Prostate gland (tissue), 2 donors: ENCODE measurements around the gene MYO9B. TPM values are rescaled to one million over a fixed set of nuclear protein-coding genes. Genes with fewer than 3 reads are reported as not detected.

ENCODE experiments used
- DNase-seq: peaks from one replicate; pipeline ENCODE4 v3.0.0-alpha.2; 2019; ENCODE audit warnings: low spot score
- H3K27ac ChIP-seq, 2 donors: fragments of 200-600 bp; sonication (generic); 2 replicates each; pipeline ENCODE4 v1.5.1; 2017 to 2019
- H3K27me3 ChIP-seq: fragments of 200-600 bp; sonication (generic); replicated peaks from 2 replicates; pipeline ENCODE4 v1.5.1; 2019; ENCODE audit not compliant: insufficient read depth
- H3K36me3 ChIP-seq, 2 donors: fragments of 200-600 bp; sonication (generic); 1 replicate in 1 of 2; 2 replicates in 1 of 2; pipeline versions ENCODE4 v1.5.1 to v1.8.1; 2017 to 2019
- H3K4me1 ChIP-seq: fragments of 200-600 bp; sonication (generic); replicated peaks from 2 replicates; pipeline ENCODE4 v1.5.1; 2019
- H3K4me3 ChIP-seq, 2 donors: fragments of 200-600 bp; sonication (generic); 2 replicates each; pipeline ENCODE4 v1.5.1; 2017 to 2019
- H3K9me3 ChIP-seq: fragments of 200-600 bp; sonication (generic); 2 replicates; pipeline ENCODE4 v1.5.1; 2017
- CTCF ChIP-seq, 4 experiments: fragments of 200-600 bp in 2 of 4; fragments of 450-650 bp in 2 of 4; sonication (generic) in 2 of 4; IDR thresholded peaks; 1 replicate in 3 of 4; 2 replicates in 1 of 4; pipeline ENCODE4 v1.5.1; 2016 to 2019; ENCODE audit warnings: antibody characterized with exemption in 4 of 4, mild to moderate bottlenecking in 2 of 4, moderate library complexity in 2 of 4
- POLR2A ChIP-seq: fragments of 450-650 bp; IDR thresholded peaks from one replicate; pipeline ENCODE4 v1.6.1; 2016; ENCODE audit warnings: antibody characterized with exemption, mild to moderate bottlenecking
- POLR2AphosphoS5 ChIP-seq: sonication (generic); formaldehyde crosslinking; IDR thresholded peaks from one replicate; pipeline ENCODE4 v1.6.1; 2017; ENCODE audit warnings: antibody characterized with exemption
- WGBS: methylation state at CpG from one replicate; pipeline ENCODE4 v1.1.5; 2018; 5-methylcytosine and 5-hydroxymethylcytosine counted together
- intact Hi-C: fragments of 100-400 bp; cut with DNase I; formaldehyde crosslinking; loops from one replicate; pipeline ENCODE4 v1.14.2; 2022
- total RNA-seq, 2 donors: library from RNA; depleted of rRNA; stranded (reverse); fragments of >200 nt; gene quantifications; one replicate each; pipeline ENCODE4 v1.1.0, GENCODE V29; 2016

Gene MYO9B
- total RNA-seq, 2 donors from 2014 or later = 50.9 to 208 TPM

GRCh38 chr19:17121736-17122293 lies 46.2 kb downstream of the MYO9B start:
- 74% methylated on average over 9 of the region's 9 CpGs for WGBS
- Histone ChIP-seq H3K36me3 (no peaks in the 10 kb centered on the region), H3K9me3 (no peaks in the 10 kb centered on the region), H3K4me1 (no peaks in the 10 kb centered on the region), H3K27ac (no peak overlapping the region), H3K4me3 (no peak overlapping the region), H3K27me3 (no peaks in the 10 kb centered on the region)
- no peak for TF ChIP-seq POLR2AphosphoS5
- TF ChIP-seq POLR2A = no peak
- no peak for TF ChIP-seq CTCF (IDR thresholded peaks at IDR 0.05)
- no peak for DNase-seq
- intact Hi-C loops = no loop called here

- DNase-seq = no peak
- intact Hi-C loops = no loop called here
- no peaks in the 10 kb centered on the region for H3K9me3 ChIP-seq
- no peaks in the 10 kb centered on the region for H3K4me1 ChIP-seq
- H3K4me3 ChIP-seq = no peak overlapping the region
- no peak overlapping the region for H3K27ac ChIP-seq
- no peaks in the 10 kb centered on the region for H3K27me3 ChIP-seq
- no peak for TF ChIP-seq POLR2AphosphoS5
- TF ChIP-seq POLR2A = no peak
- no peak for TF ChIP-seq CTCF (IDR thresholded peaks at IDR 0.05)
- 78% methylated on average over 2 of the region's 2 CpGs for WGBS
- no peaks in the 10 kb centered on the region for H3K36me3 ChIP-seq
Measured at GRCh38 chr19:17123041-17123440, 47.5 kb downstream of the MYO9B start.

GRCh38 chr19:17124025-17124424 lies 48.4 kb downstream of the MYO9B start:
- H3K27ac ChIP-seq = no peak overlapping the region
- no peak overlapping the region for H3K4me3 ChIP-seq
- H3K4me1 ChIP-seq = no peaks in the 10 kb centered on the region
- no peaks in the 10 kb centered on the region for H3K27me3 ChIP-seq
- H3K9me3 ChIP-seq = no peaks in the 10 kb centered on the region
- 100% methylated on average over 1 of the region's 1 CpG for WGBS
- no peak for DNase-seq
- intact Hi-C loops = no loop called here
- TF ChIP-seq CTCF (IDR thresholded peaks at IDR 0.05) = no peak
- no peak for TF ChIP-seq POLR2A
- no peak for TF ChIP-seq POLR2AphosphoS5
- no peaks in the 10 kb centered on the region for H3K36me3 ChIP-seq

- intact Hi-C loops = no loop called here
- no peaks in the 10 kb centered on the region for H3K36me3 ChIP-seq
- 63% methylated on average over 8 of the region's 10 CpGs for WGBS
- H3K27ac ChIP-seq = peak overlapping the region in 1 of 2 donors; percentile 23
- H3K9me3 ChIP-seq = no peaks in the 10 kb centered on the region
- DNase-seq = no peak
- no peak overlapping the region for H3K4me3 ChIP-seq
- H3K4me1 ChIP-seq = no peaks in the 10 kb centered on the region
- no peaks in the 10 kb centered on the region for H3K27me3 ChIP-seq
- no peak for TF ChIP-seq CTCF (IDR thresholded peaks at IDR 0.05)
- no peak for TF ChIP-seq POLR2AphosphoS5
- no peak for TF ChIP-seq POLR2A
Measured at GRCh38 chr19:17125062-17125727, 49.6 kb downstream of the MYO9B start.
